K562 (cell line): Measurements from ENCODE around the gene SLC9C2. TPM values are rescaled to one million over a fixed set of nuclear protein-coding genes. Genes with fewer than 3 reads are reported as not detected.

Source experiments
- ATAC-seq: fragments of 200-7000 bp; cut with Tn5 transposase; 3 replicates; pipeline ENCODE4 v1.9.1; 2020; ENCODE audit warnings: moderate library complexity
- BruUV-seq: library from RNA; stranded (reverse); fragments of 400-500 nt; replicated peaks from 2 replicates; lab custom pipeline; 2021; lab: Mats Ljungman, UMichigan
- CTCF ChIA-PET: fragments of 300-600 bp; formaldehyde crosslinking; extraction: SDS; loops from one replicate; lab custom pipeline; 2021; ENCODE audit warnings: low intra/inter-chr PET ratio; lab: Yijun Ruan, JAX
- POLR2A ChIA-PET: fragments of 300-600, 350-650 bp; sonication (Branson Sonifier 250); formaldehyde crosslinking; extraction: SDS; loops from one replicate; lab custom pipeline; 2021; ENCODE audit warnings: antibody characterized with exemption, inconsistent platforms; lab: Yijun Ruan, JAX
- DNase-seq, 4 experiments: peaks; one replicate each; pipeline versions ENCODE4 v3.0.0 to v3.0.0-alpha.2; 2011 to 2018; ENCODE audit warnings: low spot score in 3 of 4, mixed read lengths in 3 of 4; ENCODE audit errors: extremely low read depth in 1 of 4
- FAIRE-seq: peaks from 2 replicates; lab custom pipeline; 2011; peaks lifted over from hg19 to GRCh38; lab: Jason Lieb, UNC
- H2AFZ ChIP-seq: 2 replicates; pipeline ENCODE4 v1.6.0; 2011; ENCODE audit warnings: low read depth, low read length, control low read depth, inconsistent platforms
- H3K27ac ChIP-seq: fragments of 200-600 bp; 3 replicates; pipeline ENCODE4 v1.8.0; 2011; ENCODE audit warnings: low read depth, mild to moderate bottlenecking, control low read depth, inconsistent platforms, low read length, moderate library complexity, mixed read lengths; ENCODE audit errors: extremely low read depth
- H3K27me3 ChIP-seq, 2 experiments: fragments of 300-600 bp in 1 of 2; 2 replicates in 1 of 2; 3 replicates in 1 of 2; pipeline versions ENCODE4 v1.6.0 to v1.8.0; 2011; ENCODE audit warnings: inconsistent platforms in 2 of 2, low read length in 2 of 2, mild to moderate bottlenecking in 1 of 2, mixed read lengths in 1 of 2, moderate library complexity in 1 of 2; ENCODE audit not compliant: control insufficient read depth in 2 of 2, insufficient read depth in 2 of 2
- H3K36me3 ChIP-seq: fragments of 300-600 bp; 3 replicates; pipeline ENCODE4 v1.8.0; 2011; ENCODE audit warnings: mild to moderate bottlenecking, low read length, inconsistent platforms; ENCODE audit not compliant: control insufficient read depth, insufficient read depth
- H3K4me1 ChIP-seq, 2 experiments: fragments of 200-600 bp in 1 of 2; replicated peaks in 1 of 2; 2 replicates in 1 of 2; 3 replicates in 1 of 2; pipeline versions ENCODE4 v1.5.1 to v1.8.0; 2011; ENCODE audit warnings: inconsistent platforms in 2 of 2, low read length in 2 of 2, mild to moderate bottlenecking in 1 of 2, mixed read lengths in 1 of 2, moderate library complexity in 1 of 2; ENCODE audit not compliant: control insufficient read depth in 2 of 2, insufficient read depth in 2 of 2
- H3K4me2 ChIP-seq: 2 replicates; pipeline ENCODE4 v1.6.1; 2011; ENCODE audit warnings: low read length, control low read depth, inconsistent platforms, mixed read lengths; ENCODE audit not compliant: insufficient read depth
- H3K4me3 ChIP-seq: fragments of 200-600 bp; sonication (generic), shearing (Covaris generic); 2 replicates; pipeline ENCODE4 v1.5.1; 2016; ENCODE audit warnings: control low read depth, inconsistent platforms
- H3K79me2 ChIP-seq: fragments of 200-600 bp; 3 replicates; pipeline ENCODE4 v1.8.0; 2011; ENCODE audit warnings: low read length, inconsistent platforms; ENCODE audit not compliant: control insufficient read depth, insufficient read depth
- H3K9ac ChIP-seq, 2 experiments: 2 replicates each; pipeline versions ENCODE4 v1.6.0 to v1.6.1; 2011; ENCODE audit warnings: low read depth in 2 of 2, low read length in 2 of 2, control low read depth in 1 of 2, inconsistent platforms in 1 of 2, mild to moderate bottlenecking in 1 of 2, mixed read lengths in 1 of 2; ENCODE audit not compliant: insufficient read depth in 1 of 2
- H3K9me1 ChIP-seq: one replicate; pipeline ENCODE4 v1.6.0; 2011; ENCODE audit warnings: inconsistent platforms, mild to moderate bottlenecking, low read length, moderate library complexity; ENCODE audit not compliant: control insufficient read depth, insufficient read depth
- H3K9me3 ChIP-seq: replicated peaks from 2 replicates; pipeline ENCODE4 v1.5.1; 2011; ENCODE audit warnings: low read depth, low read length, inconsistent platforms; ENCODE audit not compliant: control insufficient read depth, insufficient read depth
- H4K20me1 ChIP-seq: replicated peaks from 2 replicates; pipeline ENCODE4 v1.6.1; 2011; ENCODE audit warnings: low read length, inconsistent platforms, mixed read lengths; ENCODE audit not compliant: control insufficient read depth, insufficient read depth
- BRD9 ChIP-seq: fragments of 450-650 bp; IDR thresholded peaks from 2 replicates; pipeline ENCODE4 v1.6.1; 2018; ENCODE audit warnings: low read depth; ENCODE audit not compliant: partially characterized antibody
- FUS ChIP-seq: fragments of 200-400 bp; formaldehyde crosslinking; optimal IDR thresholded peaks from 2 replicates; pipeline ENCODE3; 2017; ENCODE audit warnings: low read depth, low read length
- RBM22 ChIP-seq: fragments of 200-400 bp; formaldehyde crosslinking; IDR thresholded peaks from 2 replicates; pipeline ENCODE4 v1.6.1; 2018; ENCODE audit warnings: low read length, low read depth; ENCODE audit not compliant: poor library complexity, severe bottlenecking
- ZBTB1 ChIP-seq: sonication (generic); formaldehyde crosslinking; IDR thresholded peaks from 2 replicates; pipeline ENCODE4 v1.8.1; 2023; ENCODE audit warnings: missing genetic modification reagents, low read depth, mild to moderate bottlenecking, borderline replicate concordance
- in situ Hi-C: fragments of 300-500 bp; cut with MboI; formaldehyde crosslinking; loops from 4 replicates; pipeline ENCODE4 v1.15.0; 2018; ENCODE audit warnings: inconsistent platforms, mixed read lengths
- intact Hi-C: fragments of 100-400 bp; cut with micrococcal nuclease; formaldehyde crosslinking; loops from 2 replicates; pipeline ENCODE4 v1.14.2; 2022
- polyA plus RNA-seq, 8 experiments: library from polyadenylated mRNA; depleted of rRNA in 4 of 8; stranded (reverse) in 5 of 8; unstranded in 3 of 8; fragments of >200 nt; fragmentation: Nextera tagmentation in 2 of 8; fragmentation: Illumina TruSeq in 1 of 8; extraction: Ambion mirVana in 2 of 8; extraction: Trizol in 1 of 8; gene quantifications; 2 replicates each; pipeline versions ENCODE4 v1.2.1 to v1.2.3, GENCODE V29; 2011 to 2014; ENCODE audit warnings: inconsistent platforms in 1 of 8, missing spikeins in 1 of 8
- total RNA-seq, 7 experiments: library from RNA; depleted of rRNA in 6 of 7; stranded (reverse); fragments of >200 nt in 6 of 7; fragmentation: Illumina TruSeq in 2 of 7; extraction: Trizol in 2 of 7; gene quantifications; 2 replicates each; pipeline versions ENCODE4 v1.2.1 to v1.2.3, GENCODE V29; 2011 to 2021; ENCODE audit warnings: low replicate concordance in 1 of 7

The SLC9C2 gene
- total and polyA plus RNA-seq, 9 of the 15 experiments (the other 6 are each of a cell fraction or from before 2014, with no cell fraction given) = 0.11 to 0.22 (median 0.15) TPM; not detected in 5

GRCh38 chr1:173532237-173532636, 70.6 kb downstream of the SLC9C2 start:
- H3K9me3 ChIP-seq = no peaks in the 10 kb centered on the region
- intact Hi-C loops = no loop called here
- no peaks in the 10 kb centered on the region for H3K36me3 ChIP-seq
- H3K4me3 ChIP-seq = no peak overlapping the region
- H3K9ac ChIP-seq = no peak overlapping the region
- no peak overlapping the region for H3K4me2 ChIP-seq
- CTCF ChIA-PET = no interaction called here
- no peak overlapping the region for H2AFZ ChIP-seq
- 0 out of 5 replicates have a peak, but pooled peaks cover 0 to 4% of the 10 kb centered on the region in 2 experiments for H3K4me1 ChIP-seq
- ATAC-seq (no peak), DNase-seq (no peak), FAIRE-seq (no peak)
- H3K27me3 ChIP-seq = no peaks in the 10 kb centered on the region
- H4K20me1 ChIP-seq = no peaks in the 10 kb centered on the region
- H3K79me2 ChIP-seq = no peaks in the 10 kb centered on the region
- no peak for TF ChIP-seq ZBTB1 (CRISPR knock-in tag)
- no peak for TF ChIP-seq BRD9
- TF ChIP-seq RBM22 = no peak
- no peak for TF ChIP-seq FUS
- TF ChIP-seq, all 486 proteins: peak for 0
- POLR2A ChIA-PET = interaction anchor here (1.1 kb wide), 1 partner anchor 9 kb away, joined by 3 read pairs; no protein-coding TSS in a partner anchor
- Histone ChIP-seq H3K9me1 (no peaks in the 10 kb centered on the region), H3K27ac (no peak overlapping the region)
- BruUV-seq = no TSS peak
- in situ Hi-C loops = no loop called here
